ENCODE results near the gene FAM156A.
"Not testable (repeated sequence)": the region's sequence is repeated elsewhere in the genome, so short reads cannot be mapped to it uniquely, and the experiment has no call there.

Gene FAM156A

GRCh38 chrX:52977953-52978352 is 19.6 kb upstream of the FAM156A start:
- no peak for DNase-seq (ENCODE audit: low spot score)
- Histone ChIP-seq H3K4ac (ENCODE audit: low read length) (no peak overlapping the region), H3K79me1 (ENCODE audit: low read depth, low read length) (no peaks in the 10 kb centered on the region), H3K18ac (ENCODE audit: low read length) (no peak overlapping the region), H4K8ac (ENCODE audit: low read depth, low read length) (no peak overlapping the region), H3K4me1 (ENCODE audit: control insufficient read depth in 2 of 2, insufficient read depth in 1 of 2, low read depth in 1 of 2, low read length in 2 of 2) (peaks cover 3 to 6% of the 10 kb centered on the region in 2 donors), H2AK5ac (ENCODE audit: low read depth, low read length) (no peak overlapping the region), H3K9ac (ENCODE audit: low read depth, low read length, poor library complexity) (no peak overlapping the region), H3K4me3 (ENCODE audit: low read length in 2 of 2) (no peak overlapping the region), H2BK120ac (ENCODE audit: low read depth, low read length) (no peak overlapping the region), H3K14ac (ENCODE audit: low read length) (no peak overlapping the region), H2BK15ac (ENCODE audit: low read length) (no peak overlapping the region), H4K91ac (ENCODE audit: low read depth, low read length, poor library complexity) (no peak overlapping the region), H3K27ac (replicated peaks; ENCODE audit: low read length) (no peak overlapping the region), H3K23ac (ENCODE audit: low read depth, low read length, poor library complexity) (no peak overlapping the region), H3K36me3 (replicated peaks in 1 of 2; ENCODE audit: control insufficient read depth in 2 of 2, insufficient read depth in 2 of 2, low read length in 2 of 2) (no peaks in the 10 kb centered on the region), H2BK12ac (ENCODE audit: low read length) (no peak overlapping the region), H3K4me2 (ENCODE audit: insufficient read depth, low read length, poor library complexity, severe bottlenecking) (no peak overlapping the region), H2BK5ac (ENCODE audit: low read length) (no peak overlapping the region), H3K27me3 (ENCODE audit: control insufficient read depth in 3 of 3, insufficient read depth in 3 of 3, low read depth in 1 of 3, low read length in 3 of 3) (no peaks in the 10 kb centered on the region), H2AFZ (ENCODE audit: low read length) (no peak overlapping the region), H3K9me3 (replicated peaks in 1 of 2; ENCODE audit: control insufficient read depth in 2 of 2, insufficient read depth in 1 of 2, low read depth in 1 of 2, low read length in 2 of 2) (no peaks in the 10 kb centered on the region)
- no CpG with 5 or more reads among the region's 2 CpGs for WGBS, 2 donors (ENCODE audit: extremely low coverage in 2 of 2, insufficient read length in 2 of 2, insufficient replicate concordance in 1 of 2)

GRCh38 chrX:52975576-52975975 is 17.3 kb upstream of the FAM156A start:
- H3K4me3 ChIP-seq (ENCODE audit: low read length in 2 of 2); H3K9ac ChIP-seq (ENCODE audit: low read depth, low read length, poor library complexity); H3K27me3 ChIP-seq (ENCODE audit: control insufficient read depth in 3 of 3, insufficient read depth in 3 of 3, low read depth in 1 of 3, low read length in 3 of 3); H3K14ac ChIP-seq (ENCODE audit: low read length); H3K4ac ChIP-seq (ENCODE audit: low read length); H2BK15ac ChIP-seq (ENCODE audit: low read length); H3K18ac ChIP-seq (ENCODE audit: low read length); H2BK5ac ChIP-seq (ENCODE audit: low read length); H3K27ac ChIP-seq (replicated peaks; ENCODE audit: low read length); H3K23ac ChIP-seq (ENCODE audit: low read depth, low read length, poor library complexity); H3K36me3 ChIP-seq (replicated peaks in 1 of 2; ENCODE audit: control insufficient read depth in 2 of 2, insufficient read depth in 2 of 2, low read length in 2 of 2); H4K91ac ChIP-seq (ENCODE audit: low read depth, low read length, poor library complexity); H2BK120ac ChIP-seq (ENCODE audit: low read depth, low read length); H3K79me1 ChIP-seq (ENCODE audit: low read depth, low read length); H3K4me1 ChIP-seq (ENCODE audit: control insufficient read depth in 2 of 2, insufficient read depth in 1 of 2, low read depth in 1 of 2, low read length in 2 of 2); H2BK12ac ChIP-seq (ENCODE audit: low read length); H2AFZ ChIP-seq (ENCODE audit: low read length); H3K9me3 ChIP-seq (replicated peaks in 1 of 2; ENCODE audit: control insufficient read depth in 2 of 2, insufficient read depth in 1 of 2, low read depth in 1 of 2, low read length in 2 of 2); H3K4me2 ChIP-seq (ENCODE audit: insufficient read depth, low read length, poor library complexity, severe bottlenecking); H4K8ac ChIP-seq (ENCODE audit: low read depth, low read length); H2AK5ac ChIP-seq (ENCODE audit: low read depth, low read length); DNase-seq (ENCODE audit: low spot score): not testable (repeated sequence)
- no CpG with 5 or more reads among the region's 11 CpGs for WGBS, 2 donors (ENCODE audit: extremely low coverage in 2 of 2, insufficient read length in 2 of 2, insufficient replicate concordance in 1 of 2)

- not testable (repeated sequence) for H2BK120ac ChIP-seq (ENCODE audit: low read depth, low read length); H3K36me3 ChIP-seq (replicated peaks in 1 of 2; ENCODE audit: control insufficient read depth in 2 of 2, insufficient read depth in 2 of 2, low read length in 2 of 2); H3K27ac ChIP-seq (replicated peaks; ENCODE audit: low read length); H2BK5ac ChIP-seq (ENCODE audit: low read length); H3K23ac ChIP-seq (ENCODE audit: low read depth, low read length, poor library complexity); H3K18ac ChIP-seq (ENCODE audit: low read length); H3K4me1 ChIP-seq (ENCODE audit: control insufficient read depth in 2 of 2, insufficient read depth in 1 of 2, low read depth in 1 of 2, low read length in 2 of 2); H4K8ac ChIP-seq (ENCODE audit: low read depth, low read length); H3K14ac ChIP-seq (ENCODE audit: low read length); H2BK12ac ChIP-seq (ENCODE audit: low read length); H3K27me3 ChIP-seq (ENCODE audit: control insufficient read depth in 3 of 3, insufficient read depth in 3 of 3, low read depth in 1 of 3, low read length in 3 of 3); H2AK5ac ChIP-seq (ENCODE audit: low read depth, low read length); H3K79me1 ChIP-seq (ENCODE audit: low read depth, low read length); H3K9me3 ChIP-seq (replicated peaks in 1 of 2; ENCODE audit: control insufficient read depth in 2 of 2, insufficient read depth in 1 of 2, low read depth in 1 of 2, low read length in 2 of 2); H2BK15ac ChIP-seq (ENCODE audit: low read length); H3K4ac ChIP-seq (ENCODE audit: low read length); H2AFZ ChIP-seq (ENCODE audit: low read length); H3K4me2 ChIP-seq (ENCODE audit: insufficient read depth, low read length, poor library complexity, severe bottlenecking); DNase-seq (ENCODE audit: low spot score); H4K91ac ChIP-seq (ENCODE audit: low read depth, low read length, poor library complexity); H3K9ac ChIP-seq (ENCODE audit: low read depth, low read length, poor library complexity); H3K4me3 ChIP-seq (ENCODE audit: low read length in 2 of 2)
- WGBS, 2 donors (ENCODE audit: extremely low coverage in 2 of 2, insufficient read length in 2 of 2, insufficient replicate concordance in 1 of 2) = no CpG with 5 or more reads among the region's 8 CpGs
These were observed 16.1 kb upstream of the FAM156A start for GRCh38 chrX:52974336-52974992.

GRCh38 chrX:52967922-52968321 is 9.6 kb upstream of the FAM156A start:
- not testable (repeated sequence) for H2BK120ac ChIP-seq (ENCODE audit: low read depth, low read length); H3K18ac ChIP-seq (ENCODE audit: low read length); H3K14ac ChIP-seq (ENCODE audit: low read length); H3K9ac ChIP-seq (ENCODE audit: low read depth, low read length, poor library complexity); H3K9me3 ChIP-seq (replicated peaks in 1 of 2; ENCODE audit: control insufficient read depth in 2 of 2, insufficient read depth in 1 of 2, low read depth in 1 of 2, low read length in 2 of 2); H3K4me3 ChIP-seq (ENCODE audit: low read length in 2 of 2); H3K36me3 ChIP-seq (replicated peaks in 1 of 2; ENCODE audit: control insufficient read depth in 2 of 2, insufficient read depth in 2 of 2, low read length in 2 of 2); H3K79me1 ChIP-seq (ENCODE audit: low read depth, low read length); H2BK5ac ChIP-seq (ENCODE audit: low read length); H4K8ac ChIP-seq (ENCODE audit: low read depth, low read length); H3K23ac ChIP-seq (ENCODE audit: low read depth, low read length, poor library complexity); H2AFZ ChIP-seq (ENCODE audit: low read length); H4K91ac ChIP-seq (ENCODE audit: low read depth, low read length, poor library complexity); DNase-seq (ENCODE audit: low spot score); H3K4ac ChIP-seq (ENCODE audit: low read length); H2BK12ac ChIP-seq (ENCODE audit: low read length); H3K4me1 ChIP-seq (ENCODE audit: control insufficient read depth in 2 of 2, insufficient read depth in 1 of 2, low read depth in 1 of 2, low read length in 2 of 2); H2AK5ac ChIP-seq (ENCODE audit: low read depth, low read length); H3K4me2 ChIP-seq (ENCODE audit: insufficient read depth, low read length, poor library complexity, severe bottlenecking); H3K27me3 ChIP-seq (ENCODE audit: control insufficient read depth in 3 of 3, insufficient read depth in 3 of 3, low read depth in 1 of 3, low read length in 3 of 3); H3K27ac ChIP-seq (replicated peaks; ENCODE audit: low read length); H2BK15ac ChIP-seq (ENCODE audit: low read length)
- WGBS, 2 donors (ENCODE audit: extremely low coverage in 2 of 2, insufficient read length in 2 of 2, insufficient replicate concordance in 1 of 2) = no CpG with 5 or more reads among the region's 10 CpGs

Measured in neuronal stem cell (in vitro differentiated cells).